GM12874 (cell line): ENCODE results near the gene AMTN.

Source experiments
- CTCF ChIP-seq: IDR thresholded peaks from 2 replicates; pipeline ENCODE4 v1.5.1; 2011; ENCODE audit warnings: low read depth, mild to moderate bottlenecking, control low read depth, low read length, moderate library complexity; ENCODE audit not compliant: insufficient read depth

The AMTN gene

GRCh38 chr4:70564033-70564432 lies 45.7 kb downstream of the AMTN start:
- TF ChIP-seq CTCF = no peak

- no peak for TF ChIP-seq CTCF
Observed at GRCh38 chr4:70570796-70571195, 52.4 kb downstream of the AMTN start.

- TF ChIP-seq CTCF = no peak
Observed at GRCh38 chr4:70571772-70572171, 53.4 kb downstream of the AMTN start.

- TF ChIP-seq CTCF = no peak
Observed at GRCh38 chr4:70575964-70576363, 57.6 kb downstream of the AMTN start.

GRCh38 chr4:70577220-70577927 lies 59.0 kb downstream of the AMTN start:
- TF ChIP-seq CTCF = no peak

GRCh38 chr4:70581980-70582379 lies 63.6 kb downstream of the AMTN start:
- TF ChIP-seq CTCF = no peak
